ENCODE results near the gene SYNCRIP. TPM values are rescaled to one million over a fixed set of nuclear protein-coding genes. Genes with fewer than 3 reads are reported as not detected.
A peak's percentile ranks its signal among the peaks of the same experiment; 100 is the strongest.

The SYNCRIP gene
- total RNA-seq (100 to 1,000 TPM in 1 of 2 donors, 10 to 100 TPM in 1; 72.2 to 119 TPM), polyA plus RNA-seq (ENCODE audit: insufficient read length in 6 of 6) (100 to 1,000 TPM; 153 to 182 (median 163) TPM)
- long read RNA-seq, donor 1, full-length matches to known transcripts: 8 of 110 reads
- long read RNA-seq, donor 1, partial matches to known transcripts: 96 of 110 reads
- long read RNA-seq, donor 1, other reads (novel, unspliced or antisense): 6 of 110 reads
- long read RNA-seq, donor 2, full-length matches to known transcripts: 6 of 95 reads
- long read RNA-seq, donor 2, partial matches to known transcripts: 89 of 95 reads
- long read RNA-seq, donor 2, other reads (novel, unspliced or antisense): 0 of 95 reads
- long read RNA-seq, donor 3, full-length matches to known transcripts: 9 of 23 reads
- long read RNA-seq, donor 3, partial matches to known transcripts: 14 of 23 reads
- long read RNA-seq, donor 3, other reads (novel, unspliced or antisense): 0 of 23 reads
- long read RNA-seq, donor 4, partial matches to known transcripts: 24 of 28 reads
- long read RNA-seq, donor 4, other reads (novel, unspliced or antisense): 4 of 28 reads
- long read RNA-seq, donor 5, full-length matches to known transcripts: 2 of 35 reads
- long read RNA-seq, donor 5, partial matches to known transcripts: 33 of 35 reads
- long read RNA-seq, donor 5, other reads (novel, unspliced or antisense): 0 of 35 reads
- long read RNA-seq, donor 6, full-length matches to known transcripts: 4 of 33 reads
- long read RNA-seq, donor 6, partial matches to known transcripts: 29 of 33 reads
- long read RNA-seq, donor 6, other reads (novel, unspliced or antisense): 0 of 33 reads
- long read RNA-seq, donor 7, full-length matches to known transcripts: 2 of 31 reads
- long read RNA-seq, donor 7, partial matches to known transcripts: 29 of 31 reads
- long read RNA-seq, donor 7, other reads (novel, unspliced or antisense): 0 of 31 reads
- long read RNA-seq, donor 8, full-length matches to known transcripts: 14 of 35 reads
- long read RNA-seq, donor 8, partial matches to known transcripts: 21 of 35 reads
- long read RNA-seq, donor 8, other reads (novel, unspliced or antisense): 0 of 35 reads
- long read RNA-seq, donor 9: 0 reads
- long read RNA-seq, donor 10, full-length matches to known transcripts: 1 of 54 reads
- long read RNA-seq, donor 10, partial matches to known transcripts: 43 of 54 reads
- long read RNA-seq, donor 10, other reads (novel, unspliced or antisense): 10 of 54 reads
- long read RNA-seq, donor 11, full-length matches to known transcripts: 7 of 38 reads
- long read RNA-seq, donor 11, partial matches to known transcripts: 31 of 38 reads
- long read RNA-seq, donor 11, other reads (novel, unspliced or antisense): 0 of 38 reads
- long read RNA-seq, donor 12, full-length matches to known transcripts: 4 of 18 reads
- long read RNA-seq, donor 12, partial matches to known transcripts: 14 of 18 reads
- long read RNA-seq, donor 12, other reads (novel, unspliced or antisense): 0 of 18 reads

DNA sequence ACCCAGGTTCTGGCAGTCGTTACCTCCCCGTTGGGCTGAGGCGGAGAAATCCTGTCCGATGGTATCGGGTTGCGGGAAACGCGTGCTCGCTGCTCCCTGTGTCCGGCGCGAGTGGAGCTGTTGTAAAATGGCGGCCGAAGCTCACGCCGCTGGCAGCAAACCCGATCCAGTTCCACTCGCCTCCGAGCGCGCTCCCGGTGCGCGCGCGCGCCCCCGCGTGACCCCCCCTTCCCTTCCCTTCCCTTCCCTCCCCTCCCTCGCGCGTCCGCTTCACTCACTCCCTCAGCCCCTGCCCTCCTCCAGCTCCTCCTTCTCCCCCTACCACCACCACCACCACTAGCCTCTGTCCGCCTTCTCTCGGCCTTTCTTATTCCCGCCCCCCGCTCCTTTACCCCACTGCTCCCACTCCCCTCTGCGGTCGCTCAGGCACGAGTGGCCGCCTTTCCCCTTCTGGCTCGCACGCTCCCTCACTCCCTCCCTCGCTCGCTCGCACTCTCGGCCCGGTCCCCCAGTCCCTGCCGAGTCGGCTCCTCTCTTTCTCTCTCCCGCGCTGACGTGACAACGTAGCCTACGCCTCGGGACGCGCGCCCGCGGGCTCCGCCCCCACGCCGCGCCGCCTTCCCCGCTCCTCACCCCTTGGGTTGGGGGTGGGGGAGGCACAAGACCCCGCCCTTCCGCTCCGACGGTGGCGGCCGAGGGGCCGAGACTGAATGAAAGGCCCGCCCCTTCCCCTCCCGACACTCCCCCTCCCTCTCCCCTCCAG, at the start of gene SYNCRIP:
TSS of gene SYNCRIP (minus strand) at position 113 of the 763 bp plus-strand sequence. CDS start 1,447 bp downstream, outside the sequence.
- peak within 1 kb of the TSS; percentile 98 to 99 for H3K27ac ChIP-seq
- peaks cover 21 to 47% of the 10 kb centered on the region in 2 donors for H3K4me1 ChIP-seq
- intact Hi-C loops (cut with DNase I): loop anchor here in 1 of 2 donors (5.0 kb wide), 1 partner anchor 34 kb away; no protein-coding TSS in a partner anchor
- TF ChIP-seq, protein P1, sequence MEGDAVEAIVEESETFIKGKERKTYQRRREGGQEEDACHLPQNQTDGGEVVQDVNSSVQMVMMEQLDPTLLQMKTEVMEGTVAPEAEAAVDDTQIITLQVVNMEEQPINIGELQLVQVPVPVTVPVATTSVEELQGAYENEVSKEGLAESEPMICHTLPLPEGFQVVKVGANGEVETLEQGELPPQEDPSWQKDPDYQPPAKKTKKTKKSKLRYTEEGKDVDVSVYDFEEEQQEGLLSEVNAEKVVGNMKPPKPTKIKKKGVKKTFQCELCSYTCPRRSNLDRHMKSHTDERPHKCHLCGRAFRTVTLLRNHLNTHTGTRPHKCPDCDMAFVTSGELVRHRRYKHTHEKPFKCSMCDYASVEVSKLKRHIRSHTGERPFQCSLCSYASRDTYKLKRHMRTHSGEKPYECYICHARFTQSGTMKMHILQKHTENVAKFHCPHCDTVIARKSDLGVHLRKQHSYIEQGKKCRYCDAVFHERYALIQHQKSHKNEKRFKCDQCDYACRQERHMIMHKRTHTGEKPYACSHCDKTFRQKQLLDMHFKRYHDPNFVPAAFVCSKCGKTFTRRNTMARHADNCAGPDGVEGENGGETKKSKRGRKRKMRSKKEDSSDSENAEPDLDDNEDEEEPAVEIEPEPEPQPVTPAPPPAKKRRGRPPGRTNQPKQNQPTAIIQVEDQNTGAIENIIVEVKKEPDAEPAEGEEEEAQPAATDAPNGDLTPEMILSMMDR (IDR thresholded peaks at IDR 0.05): no peak
- DNase-seq (peak; percentile 99 to 100 (median 99)), ATAC-seq (peak; percentile 89)
- H3K36me3 ChIP-seq: peaks cover 0 to 23% of the 10 kb centered on the region in 2 donors
- peak within 1 kb of the TSS; percentile 94 to 97 for H3K4me3 ChIP-seq
- H3K27me3 ChIP-seq: no peaks in the 10 kb centered on the region
- no peaks in the 10 kb centered on the region for H3K9me3 ChIP-seq

DNA sequence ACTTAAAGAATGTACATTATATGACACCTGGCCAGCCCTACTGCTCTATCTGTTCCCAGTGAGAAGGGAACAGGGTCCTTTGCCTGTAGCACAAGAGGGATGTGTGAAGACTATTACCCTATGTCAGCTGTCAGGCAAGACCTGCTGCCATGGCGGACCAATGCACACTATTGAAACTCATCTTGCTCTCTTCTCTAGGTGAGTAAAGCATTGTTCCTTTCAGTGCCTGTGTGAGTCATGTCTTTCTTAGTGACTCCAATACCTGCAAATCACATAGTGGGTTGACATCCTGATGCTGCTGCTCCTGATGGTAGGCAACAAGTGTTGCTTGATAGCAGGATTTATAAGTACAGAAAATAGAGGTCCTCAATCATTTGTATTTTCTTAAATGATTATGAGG, 48.8 kb upstream of the SYNCRIP start:
- Histone ChIP-seq H3K27me3 (no peaks in the 10 kb centered on the region), H3K4me1 (no peaks in the 10 kb centered on the region), H3K36me3 (no peaks in the 10 kb centered on the region), H3K9me3 (peaks cover 0 to 2% of the 10 kb centered on the region in 2 donors), H3K4me3 (no peak overlapping the region), H3K27ac (no peak overlapping the region)
- intact Hi-C loops (cut with DNase I): no loop called here
- DNase-seq: no peak
- ATAC-seq: no peak
- TF ChIP-seq, protein P1 (IDR thresholded peaks at IDR 0.05): no peak

DNA sequence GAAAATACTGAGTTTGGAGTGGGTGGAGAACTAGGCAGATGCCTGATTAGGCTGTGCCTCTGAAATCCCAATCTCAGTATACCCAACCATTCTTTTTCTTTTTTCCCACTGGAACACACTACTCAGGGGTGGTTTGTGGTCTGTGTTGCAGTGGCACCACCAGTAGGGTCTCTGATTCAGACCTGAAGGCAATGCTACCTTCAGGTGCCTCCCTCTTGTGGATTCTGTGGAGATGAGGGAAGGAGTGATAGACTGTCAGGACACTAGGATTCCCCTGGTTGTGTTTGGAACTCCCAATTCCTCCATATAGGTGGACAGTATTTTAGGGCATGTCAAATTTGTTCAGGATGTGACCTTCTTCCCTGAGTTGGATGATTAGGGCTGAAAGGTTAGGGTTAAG, 47.4 kb upstream of the SYNCRIP start:
- ATAC-seq: no peak
- no peak overlapping the region for H3K27ac ChIP-seq
- DNase-seq: no peak
- no peaks in the 10 kb centered on the region for H3K36me3 ChIP-seq
- no peaks in the 10 kb centered on the region for H3K4me1 ChIP-seq
- TF ChIP-seq, protein P1 (IDR thresholded peaks at IDR 0.05): no peak
- H3K27me3 ChIP-seq: no peaks in the 10 kb centered on the region
- intact Hi-C loops (cut with DNase I): no loop called here
- H3K9me3 ChIP-seq: no peaks in the 10 kb centered on the region
- H3K4me3 ChIP-seq: no peak overlapping the region

DNA sequence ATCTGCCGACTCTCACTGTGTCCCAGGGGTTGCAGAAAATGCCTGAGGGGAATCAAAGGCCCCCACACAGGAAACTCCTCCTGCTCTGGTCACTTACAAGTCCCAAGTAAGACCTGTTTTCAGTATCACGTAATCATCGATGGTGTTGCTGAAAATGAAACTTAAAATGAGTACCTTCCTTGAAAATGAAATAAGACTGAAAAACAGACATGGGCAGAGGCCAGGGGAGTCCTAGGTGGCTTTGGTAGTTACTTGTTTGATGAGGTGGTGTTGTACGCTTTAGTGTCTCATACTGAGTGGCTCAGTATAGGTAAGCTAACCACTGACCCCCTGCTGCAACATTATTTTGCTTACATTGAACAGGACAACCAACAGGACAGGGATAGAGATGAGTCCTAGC, 43.0 kb upstream of the SYNCRIP start:
- Histone ChIP-seq H3K36me3 (no peaks in the 10 kb centered on the region), H3K27ac (no peak overlapping the region), H3K9me3 (no peaks in the 10 kb centered on the region), H3K27me3 (no peaks in the 10 kb centered on the region), H3K4me1 (no peaks in the 10 kb centered on the region), H3K4me3 (no peak overlapping the region)
- ATAC-seq: no peak
- intact Hi-C loops (cut with DNase I): no loop called here
- TF ChIP-seq, protein P1 (IDR thresholded peaks at IDR 0.05): no peak
- DNase-seq: no peak
